Testis (tissue), 2 donors: ENCODE results near the gene POPDC3.

ENCODE experiments used
- POLR2A ChIP-seq: fragments of 450-650 bp; IDR thresholded peaks from one replicate; pipeline ENCODE4 v1.6.1; 2017; ENCODE audit warnings: antibody characterized with exemption, mild to moderate bottlenecking, moderate library complexity
- TF ChIP-seq, protein P1 (sequence below), 3 experiments: fragments of 450-650 bp in 2 of 3; fragments of 200-600 bp in 1 of 3; sonication (generic) in 1 of 3; IDR thresholded peaks; one replicate each; pipeline ENCODE4 v1.5.1; 2016 to 2019; ENCODE audit warnings: antibody characterized with exemption in 3 of 3, mild to moderate bottlenecking in 2 of 3, moderate library complexity in 1 of 3

DNA sequence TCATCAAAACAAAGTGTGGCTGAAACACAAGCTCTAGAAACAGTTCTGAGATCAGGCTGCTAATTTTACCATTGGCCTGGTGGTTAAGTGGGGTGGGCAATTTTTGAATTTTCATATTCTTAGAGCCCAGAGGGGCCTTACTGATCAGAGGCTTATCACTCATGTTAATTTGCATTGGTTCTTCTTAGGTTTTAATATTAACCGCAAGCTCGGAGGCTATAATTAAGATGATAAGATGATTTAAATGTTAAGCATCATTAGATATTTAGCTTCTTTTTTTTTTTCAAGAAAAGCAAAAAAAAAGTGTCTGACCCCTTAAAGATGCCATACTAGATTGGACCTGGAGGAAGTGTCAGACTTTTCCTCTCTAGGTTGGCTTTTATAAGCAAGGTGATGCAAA is 8.4 kb upstream of the POPDC3 start:
- TF ChIP-seq, protein P1, sequence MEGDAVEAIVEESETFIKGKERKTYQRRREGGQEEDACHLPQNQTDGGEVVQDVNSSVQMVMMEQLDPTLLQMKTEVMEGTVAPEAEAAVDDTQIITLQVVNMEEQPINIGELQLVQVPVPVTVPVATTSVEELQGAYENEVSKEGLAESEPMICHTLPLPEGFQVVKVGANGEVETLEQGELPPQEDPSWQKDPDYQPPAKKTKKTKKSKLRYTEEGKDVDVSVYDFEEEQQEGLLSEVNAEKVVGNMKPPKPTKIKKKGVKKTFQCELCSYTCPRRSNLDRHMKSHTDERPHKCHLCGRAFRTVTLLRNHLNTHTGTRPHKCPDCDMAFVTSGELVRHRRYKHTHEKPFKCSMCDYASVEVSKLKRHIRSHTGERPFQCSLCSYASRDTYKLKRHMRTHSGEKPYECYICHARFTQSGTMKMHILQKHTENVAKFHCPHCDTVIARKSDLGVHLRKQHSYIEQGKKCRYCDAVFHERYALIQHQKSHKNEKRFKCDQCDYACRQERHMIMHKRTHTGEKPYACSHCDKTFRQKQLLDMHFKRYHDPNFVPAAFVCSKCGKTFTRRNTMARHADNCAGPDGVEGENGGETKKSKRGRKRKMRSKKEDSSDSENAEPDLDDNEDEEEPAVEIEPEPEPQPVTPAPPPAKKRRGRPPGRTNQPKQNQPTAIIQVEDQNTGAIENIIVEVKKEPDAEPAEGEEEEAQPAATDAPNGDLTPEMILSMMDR (IDR thresholded peaks at IDR 0.05), result no peak
- TF ChIP-seq POLR2A, result no peak
